ENCODE results near the gene STK11.
A peak's percentile ranks its signal among the peaks of the same experiment; 100 is the strongest.
"Not testable (repeated sequence)": the region's sequence is repeated elsewhere in the genome, so short reads cannot be mapped to it uniquely, and the experiment has no call there.

The STK11 gene

DNA sequence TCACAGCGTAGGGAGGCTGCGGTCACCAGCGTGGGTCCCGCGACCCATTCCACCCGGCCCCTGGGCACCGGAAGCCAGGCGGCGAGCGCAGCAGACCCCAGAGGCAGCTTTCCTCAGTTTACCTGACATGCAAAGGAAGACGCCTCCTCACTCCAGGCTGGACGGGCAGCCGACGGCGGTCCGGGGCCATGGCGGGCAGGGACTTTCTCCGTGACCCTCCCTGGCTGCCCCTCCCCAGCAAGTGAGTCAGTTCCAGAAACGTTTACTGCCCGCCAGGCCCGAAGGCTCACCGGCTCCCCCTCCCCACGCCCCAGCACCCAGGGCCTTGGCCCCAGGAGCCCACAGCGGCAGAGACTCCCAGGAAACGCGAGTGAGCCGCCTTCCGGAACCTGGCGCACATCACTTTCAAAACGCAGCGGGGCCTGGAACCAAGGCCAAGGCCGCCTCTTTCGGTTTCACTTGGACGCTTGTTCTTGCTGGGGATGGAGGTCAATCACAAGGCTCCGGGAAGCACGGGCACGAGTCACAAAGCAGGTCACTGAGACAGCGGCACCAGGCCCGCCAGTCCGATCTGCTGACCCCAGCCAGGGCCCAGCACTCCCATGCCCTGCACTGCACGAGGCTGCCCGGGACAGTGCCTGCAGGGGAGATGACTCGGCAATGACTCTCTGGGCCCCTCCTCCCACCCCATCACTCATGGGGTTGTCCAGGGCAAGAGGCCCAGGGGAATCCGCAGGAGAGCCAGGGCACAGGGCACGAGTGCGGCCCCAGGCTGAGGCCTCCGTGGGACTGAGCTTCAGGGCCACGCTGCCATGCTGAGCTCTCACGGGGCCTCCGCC, 36.8 kb upstream of the STK11 start:
- peak in 26 of 58 donors; percentile 11 to 59 (median 24) for DNase-seq

DNA sequence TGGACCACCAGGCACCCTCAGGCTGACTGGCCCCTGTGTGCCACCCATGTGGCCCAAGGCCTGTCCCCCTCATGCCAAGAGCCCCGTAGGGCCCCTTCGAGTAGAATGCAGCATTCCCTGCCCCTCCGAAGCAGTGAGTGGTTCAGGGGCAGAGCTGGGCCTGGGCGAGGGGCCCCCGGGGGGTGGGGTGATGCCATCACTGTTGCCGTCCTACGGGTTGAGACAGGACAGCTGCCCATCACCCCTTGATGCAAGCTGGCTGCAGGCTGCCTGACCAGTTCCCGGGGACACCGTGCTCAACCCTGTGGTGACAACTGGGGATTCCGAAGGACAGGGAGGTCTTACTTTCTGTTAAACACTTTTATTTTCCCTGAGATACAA, 36.2 kb upstream of the STK11 start:
- no peak for DNase-seq

DNA sequence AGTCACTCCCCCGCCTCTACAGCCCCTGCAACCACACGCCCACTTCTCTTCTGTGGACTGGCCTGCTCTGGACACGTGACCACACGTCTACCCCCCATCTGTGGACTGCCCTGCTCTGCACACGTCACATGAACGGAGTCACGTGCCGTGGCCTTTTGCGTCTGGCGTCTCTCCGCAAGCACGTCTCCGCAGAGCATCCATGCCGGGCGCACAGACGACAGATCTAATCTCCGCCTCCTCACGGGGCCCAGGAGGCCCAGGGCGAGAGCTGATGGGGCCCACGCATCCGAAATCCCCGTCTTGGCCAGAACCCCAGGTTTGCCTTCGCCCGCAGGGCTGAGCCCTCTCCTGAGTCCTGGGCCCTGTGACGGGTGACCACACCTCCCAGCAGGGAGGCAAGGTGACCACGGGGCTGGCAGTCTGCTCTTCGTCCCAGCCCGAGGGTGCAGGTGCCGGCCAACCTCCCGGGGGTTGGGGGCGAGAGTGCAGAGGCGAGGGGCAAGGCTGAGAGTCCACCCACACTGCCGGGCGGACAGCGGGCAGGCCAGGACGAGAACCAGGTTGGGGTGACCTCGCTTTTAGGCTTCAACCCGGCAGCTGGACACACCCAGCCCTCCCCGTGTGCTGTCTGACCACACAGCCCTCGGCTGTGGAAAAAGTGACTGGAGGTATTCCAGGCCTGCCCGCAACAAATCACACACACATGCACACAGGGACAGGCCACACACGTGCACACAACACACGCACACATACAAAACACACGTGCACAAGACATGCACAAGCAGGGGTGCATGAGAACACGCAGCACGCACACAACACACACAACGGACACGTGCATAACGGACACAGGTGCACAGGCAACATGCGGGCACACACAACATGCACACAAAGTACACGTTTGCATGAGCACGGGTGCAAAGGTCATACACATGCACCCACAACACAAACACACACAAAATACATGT, 35.4 kb upstream of the STK11 start:
- DNase-seq = peak in 44 of 58 donors; percentile 11 to 81 (median 42)

DNA sequence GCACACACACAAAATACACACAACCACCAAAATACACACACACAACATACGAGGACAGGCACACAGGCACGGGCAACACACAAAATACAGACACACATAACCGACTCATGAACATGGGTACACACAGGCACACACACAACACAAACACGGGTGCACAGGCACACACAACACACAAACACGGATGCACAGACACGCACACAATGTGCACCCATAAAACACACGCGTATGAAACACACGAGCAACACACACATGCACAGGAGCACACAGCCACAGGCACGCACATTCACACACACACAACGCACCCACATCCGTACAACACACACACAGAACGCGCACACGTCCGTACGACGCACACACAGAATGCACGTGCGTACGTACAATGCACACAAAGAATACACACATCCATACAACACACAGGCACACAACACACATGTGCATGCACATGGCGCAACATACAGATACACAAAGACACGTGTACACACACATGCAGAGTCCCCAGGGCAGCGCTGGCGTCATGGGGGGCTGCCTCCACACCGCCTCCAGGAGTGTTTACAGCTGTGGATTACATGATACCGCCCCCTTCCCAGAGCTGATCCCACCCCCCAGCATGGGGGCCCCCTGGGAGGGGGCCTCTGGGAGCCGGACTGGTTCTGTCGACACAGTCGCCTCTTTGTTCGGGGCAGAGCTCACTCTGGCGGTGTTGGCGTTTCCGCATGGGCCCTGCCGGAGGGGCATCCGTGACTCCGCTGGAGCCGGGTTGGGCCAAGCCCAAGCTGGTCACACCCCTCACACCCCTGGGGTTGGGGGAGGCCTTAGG, 34.4 kb upstream of the STK11 start:
- DNase-seq = peak in 14 of 58 donors; percentile 7 to 47 (median 22)

DNA sequence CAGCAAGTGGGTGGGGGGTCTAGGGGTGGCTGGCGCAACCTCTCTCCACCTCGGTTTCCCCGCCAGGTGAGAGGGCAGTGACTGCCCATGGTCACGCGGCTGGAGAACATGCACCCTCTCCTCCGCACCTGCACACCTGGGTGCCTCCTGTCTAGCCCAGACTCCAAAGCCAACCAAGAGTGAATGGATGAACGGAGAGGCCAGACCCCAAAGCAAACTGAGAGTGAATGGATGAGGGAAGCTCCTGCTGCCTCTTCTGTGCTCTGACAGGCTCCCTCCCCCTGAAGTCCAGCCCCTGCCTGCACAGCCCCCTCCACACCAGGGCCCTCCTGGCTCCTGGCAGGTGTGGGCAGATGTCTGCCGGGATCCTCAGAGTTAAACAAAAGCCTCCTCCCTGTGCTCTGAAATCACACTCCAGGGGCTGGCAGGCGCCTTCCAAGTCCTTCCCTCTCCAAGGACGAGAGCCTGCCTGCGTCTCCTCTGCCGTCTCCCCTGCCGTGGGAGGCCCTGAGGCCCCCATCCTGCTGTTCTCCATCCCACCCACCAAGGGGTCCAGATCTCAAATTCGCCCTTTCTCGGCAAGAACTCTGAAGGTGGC, 33.7 kb upstream of the STK11 start:
- peak in 3 of 58 donors; percentile 18 to 19 (median 19) for DNase-seq

DNA sequence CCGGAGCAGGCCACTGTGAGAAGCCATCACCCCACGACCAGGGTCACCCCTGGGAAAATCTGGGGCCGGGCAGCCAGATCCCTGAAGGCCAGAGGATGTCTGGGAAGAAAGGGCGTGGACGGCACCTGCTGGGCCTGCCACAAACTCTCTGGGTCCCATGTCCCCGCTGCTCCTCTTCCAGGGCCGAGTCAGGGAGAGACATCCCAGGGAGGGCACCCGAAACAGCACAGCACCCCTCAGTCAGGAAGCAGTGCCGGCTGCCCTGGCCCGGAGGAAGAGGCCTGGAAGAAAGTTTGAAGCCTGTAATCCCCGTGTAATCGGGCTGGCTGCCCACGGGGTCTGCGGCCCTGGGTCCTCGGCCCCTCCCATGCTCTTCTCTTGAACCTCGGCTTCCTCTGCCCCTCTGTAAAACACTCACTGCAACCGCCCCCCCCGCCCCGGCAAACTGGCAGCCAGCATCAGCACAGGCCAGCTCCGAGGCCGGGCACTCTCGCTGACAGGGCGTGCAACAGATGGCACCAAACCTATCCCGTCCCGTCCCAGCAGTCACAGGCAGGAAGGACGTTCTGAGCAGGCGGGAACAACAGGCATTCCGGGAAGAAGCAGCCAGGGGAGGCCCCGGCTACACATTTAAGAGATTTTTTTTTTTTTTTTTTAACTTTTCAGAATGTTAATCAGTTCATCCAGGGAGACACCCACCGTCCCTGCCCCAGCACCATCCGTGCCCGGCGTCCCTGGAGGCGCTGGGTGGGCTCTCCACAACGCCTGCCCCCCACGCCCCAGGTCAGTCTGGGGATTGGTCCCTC, 33.0 kb upstream of the STK11 start:
- DNase-seq = peak in 26 of 58 donors; percentile 9 to 60 (median 23)

DNA sequence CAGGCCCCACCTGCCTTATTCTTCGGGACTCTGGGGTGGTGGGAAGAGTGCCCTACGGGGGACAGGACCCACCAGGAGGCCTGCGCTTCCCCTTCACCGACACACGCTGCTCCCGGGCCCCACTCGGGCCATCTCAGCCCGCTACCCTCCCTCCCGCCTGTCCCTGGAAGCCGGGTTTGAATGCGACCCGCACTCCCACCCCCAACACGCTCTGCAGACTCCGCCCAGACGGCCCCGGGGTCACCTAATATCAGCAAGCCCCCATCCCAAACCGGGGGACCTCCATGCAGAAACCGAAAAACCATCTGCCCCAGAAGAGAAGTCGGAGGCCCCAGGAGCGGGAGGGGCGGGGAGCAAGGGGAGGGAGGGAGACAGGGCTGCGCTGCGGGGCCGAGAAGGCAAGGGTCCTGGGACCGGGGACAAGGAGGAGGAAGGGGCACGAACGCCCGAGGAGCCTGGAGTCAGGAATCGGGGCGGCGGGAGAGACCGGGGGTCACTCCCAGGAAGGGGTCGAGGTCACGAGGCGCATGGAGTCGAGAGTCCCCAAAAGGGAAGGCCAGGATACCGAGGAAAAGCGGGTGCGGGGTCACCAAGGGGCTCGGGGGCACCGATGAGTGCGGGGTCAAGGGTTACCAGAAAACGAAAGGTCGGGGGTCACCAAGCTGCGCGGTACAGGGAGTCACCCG, 32.3 kb upstream of the STK11 start:
- no peak for DNase-seq

DNA sequence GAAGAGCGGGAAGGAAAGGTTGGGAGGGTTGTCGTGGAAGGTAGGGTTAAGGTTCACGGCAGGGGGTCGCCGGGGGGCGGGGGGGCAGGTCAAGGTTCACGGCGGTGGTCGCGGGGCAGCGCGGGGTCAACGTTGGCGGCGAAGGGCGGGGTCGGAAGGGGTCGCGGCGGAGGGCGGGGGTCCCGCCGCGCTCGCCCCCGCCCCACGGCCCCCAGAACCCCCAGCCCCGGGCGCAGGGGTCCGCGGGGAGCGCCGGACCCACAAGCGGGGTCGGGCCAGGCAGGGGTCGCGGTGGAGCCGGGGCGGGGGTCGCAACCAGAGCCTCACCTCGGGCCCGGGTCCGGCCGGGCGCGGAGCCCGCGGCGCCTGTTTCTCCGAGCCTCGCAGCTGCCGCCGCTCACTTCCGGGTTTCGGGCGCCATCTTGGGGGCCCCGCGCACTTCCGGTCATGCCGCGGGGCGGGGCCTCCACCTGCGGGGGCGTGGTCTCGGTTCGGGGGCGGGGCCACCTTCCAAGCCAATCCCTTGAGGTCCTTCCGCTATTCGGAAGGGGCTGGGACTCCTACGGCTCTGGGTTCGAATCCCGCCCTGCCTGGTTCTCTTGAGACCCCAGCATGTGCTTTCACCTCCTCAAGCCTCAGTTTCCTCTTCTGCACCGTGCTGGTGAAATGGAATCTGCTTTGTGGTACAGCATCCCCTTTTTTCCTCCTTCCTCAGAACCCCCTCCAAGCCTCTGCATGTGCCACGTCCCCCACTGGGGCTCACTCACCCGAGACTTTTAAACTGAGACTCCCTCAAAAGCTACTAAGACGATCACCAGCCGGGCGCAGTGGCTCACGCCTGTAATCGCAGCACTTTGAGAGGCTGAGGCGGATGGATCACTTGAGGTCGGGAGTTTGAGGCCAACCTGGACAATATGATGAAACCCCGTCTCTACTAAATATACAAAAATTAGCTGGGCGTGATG, 31.5 kb upstream of the STK11 start, which contains the start of gene SBNO2:
Gene SBNO2 (minus strand): TSS at position 424 of the 965 bp plus-strand sequence. CDS start 19,992 bp downstream, outside the sequence.
- peak in 55 of 58 donors; percentile 15 to 90 (median 67) for DNase-seq

DNA sequence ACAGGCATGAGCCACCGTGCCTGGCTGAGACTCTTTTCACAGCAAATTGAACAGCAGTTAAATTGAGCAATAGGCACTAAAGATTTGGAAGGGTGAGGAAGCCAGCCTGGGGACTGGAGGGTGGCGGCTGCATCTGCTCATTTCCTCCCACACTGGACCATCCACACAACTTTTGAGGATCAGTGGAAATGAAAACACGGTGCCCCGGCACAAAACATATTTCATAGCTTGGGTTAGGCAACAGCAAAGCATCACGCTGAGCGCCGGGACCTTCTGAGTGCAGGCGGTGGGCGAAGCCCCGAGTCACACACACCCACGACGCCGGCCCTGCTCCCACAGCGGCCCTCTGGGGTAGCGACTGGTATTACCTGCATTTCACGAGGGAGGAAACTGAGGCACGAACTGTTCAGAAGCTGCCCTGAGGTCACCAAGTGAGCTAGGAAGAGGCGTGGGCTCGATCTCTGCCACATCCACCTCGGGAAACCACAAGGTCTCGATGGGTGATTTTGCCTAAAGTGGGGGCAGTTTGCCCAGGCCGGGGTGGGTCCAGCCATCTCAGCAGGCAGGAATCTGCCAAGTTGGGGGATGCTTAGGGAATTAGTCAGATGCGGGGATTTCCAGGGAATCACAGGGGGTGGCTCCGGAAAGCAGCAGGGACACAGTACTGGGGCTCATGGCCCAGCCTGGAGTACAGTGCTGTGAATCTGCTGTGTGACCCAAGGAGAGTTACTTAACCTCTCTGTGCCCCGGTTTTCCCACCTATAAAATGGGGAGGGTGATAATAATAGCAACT, 28.1 kb upstream of the STK11 start:
- DNase-seq = no peak

DNA sequence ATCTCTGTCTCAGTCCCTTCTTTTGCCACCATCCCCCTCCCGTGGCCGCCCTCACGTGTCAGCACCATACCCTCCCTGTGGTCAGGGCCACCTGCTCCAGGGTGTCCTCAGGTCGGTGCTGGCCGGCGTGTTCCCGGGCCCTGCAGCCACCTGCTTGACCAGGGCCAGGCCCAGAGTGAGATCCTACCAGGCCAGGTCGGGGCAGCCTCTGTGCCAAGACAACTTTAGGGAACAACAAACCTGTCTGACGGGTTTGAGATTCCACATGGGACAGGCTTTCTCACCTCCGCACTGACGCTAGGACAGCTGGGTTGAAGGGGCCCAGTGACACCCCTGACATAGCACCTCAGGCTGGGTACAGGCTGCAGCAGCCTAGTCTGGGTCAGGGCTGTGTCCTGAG, 24.0 kb upstream of the STK11 start:
- no peak for DNase-seq

DNA sequence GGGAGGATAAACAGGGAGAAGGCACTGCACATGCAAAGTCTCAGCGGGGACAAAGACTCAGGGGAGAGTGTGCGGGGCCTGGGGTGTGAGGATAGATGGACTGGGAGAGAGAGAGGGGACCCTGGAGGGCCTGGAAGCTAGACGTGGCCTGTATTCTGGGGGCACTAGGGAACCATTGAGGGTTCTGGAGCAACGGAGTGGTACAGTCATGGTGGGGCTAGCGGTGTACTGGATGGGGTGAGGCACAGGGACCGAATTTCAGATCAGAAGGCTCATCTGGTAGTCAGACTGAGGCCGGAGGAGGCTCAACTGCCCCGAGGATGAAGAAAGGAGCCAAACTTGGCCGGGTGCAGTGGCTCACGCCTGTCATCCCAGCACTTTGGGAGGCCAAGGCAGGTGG, 23.5 kb upstream of the STK11 start:
- no peak for DNase-seq

DNA sequence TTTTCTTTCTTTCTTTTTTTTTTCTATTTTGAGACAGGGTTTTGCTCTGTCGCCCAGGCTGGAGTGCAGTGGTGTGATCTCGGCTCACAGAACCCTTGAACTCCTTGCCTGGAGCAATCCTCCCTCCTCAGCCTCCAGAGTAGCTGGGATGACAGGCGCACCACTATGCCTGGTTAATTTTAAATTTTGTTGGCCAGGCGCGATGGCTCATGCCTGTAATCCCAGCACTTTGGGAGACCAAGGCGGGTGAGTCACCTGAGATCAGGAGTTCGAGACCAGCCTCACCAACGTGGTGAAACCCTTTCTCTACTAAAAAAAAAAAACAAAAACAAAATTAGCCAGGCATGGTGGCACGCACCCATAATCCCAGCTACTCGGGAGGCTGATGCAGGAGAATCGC, 22.9 kb upstream of the STK11 start:
- DNase-seq = no peak

DNA sequence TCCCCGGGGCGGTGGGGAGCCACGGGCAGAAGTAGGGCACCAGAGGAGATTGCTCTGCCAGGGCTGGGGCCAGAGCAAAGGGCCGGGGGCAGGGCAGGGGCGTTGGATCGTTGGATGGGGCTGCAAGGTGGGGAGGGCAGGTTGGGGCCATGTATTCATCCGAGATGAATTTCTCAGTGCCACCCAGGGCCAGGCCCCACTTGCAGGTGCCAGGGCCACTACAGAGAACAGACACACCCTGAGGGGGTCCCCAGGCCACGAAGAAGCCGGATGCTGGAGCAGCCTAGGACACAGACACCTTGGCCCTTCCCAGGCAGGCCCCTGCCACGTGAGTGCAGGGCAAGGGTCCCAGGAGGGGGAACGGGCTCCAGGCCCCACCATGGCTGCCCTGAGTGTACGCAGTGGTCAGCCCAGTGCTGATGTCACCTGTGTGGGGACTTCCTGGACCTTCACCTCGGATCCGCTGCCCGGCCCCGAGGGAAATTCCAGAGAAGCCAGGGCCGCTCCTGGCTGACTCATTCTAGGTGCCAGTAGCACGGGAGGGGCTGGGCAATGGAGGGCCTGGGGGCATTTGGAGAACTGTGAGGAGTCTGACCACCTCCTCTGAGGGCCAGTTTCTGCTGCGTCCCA, 21.9 kb upstream of the STK11 start:
- no peak for DNase-seq

DNA sequence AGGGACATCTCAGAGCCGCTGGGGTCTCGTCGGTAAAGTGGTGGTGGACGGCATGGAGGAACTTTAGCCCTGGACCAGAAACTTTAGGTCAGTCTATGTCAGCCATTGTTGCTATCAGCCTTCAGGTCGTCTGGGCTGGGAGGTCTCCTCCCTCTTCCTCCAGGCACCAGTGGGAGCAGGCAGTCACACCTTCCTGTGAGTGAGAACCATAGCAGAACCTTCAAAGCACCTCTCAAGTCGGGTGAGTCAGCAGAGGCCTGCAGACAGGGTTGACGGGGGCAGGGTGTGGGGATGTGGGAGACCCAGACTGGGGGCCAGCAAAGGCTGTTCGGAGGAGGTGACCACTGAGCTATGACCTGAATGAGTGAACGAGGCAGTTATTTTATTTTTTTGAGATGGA, 16.2 kb upstream of the STK11 start:
- no peak for DNase-seq

DNA sequence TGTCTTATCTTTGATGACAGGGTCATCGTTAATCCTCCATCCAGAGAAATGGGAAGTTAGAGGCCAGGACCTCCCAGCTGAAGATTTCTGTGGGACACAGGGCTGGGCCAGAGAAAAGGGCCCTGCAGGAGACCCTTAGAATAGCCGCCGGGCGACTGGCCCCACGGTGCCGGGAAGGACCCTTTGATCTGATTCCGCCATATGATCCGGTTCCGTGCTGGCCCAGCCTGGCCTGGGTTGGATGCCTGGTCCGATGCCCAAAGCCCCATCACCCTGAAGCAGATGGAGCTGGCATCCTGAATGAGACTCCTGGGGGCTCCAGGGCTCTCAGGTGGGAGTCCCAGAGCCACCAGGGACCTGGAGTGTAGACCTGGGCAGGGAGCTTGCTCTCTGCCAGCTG, 6.0 kb upstream of the STK11 start:
- DNase-seq = no peak

DNA sequence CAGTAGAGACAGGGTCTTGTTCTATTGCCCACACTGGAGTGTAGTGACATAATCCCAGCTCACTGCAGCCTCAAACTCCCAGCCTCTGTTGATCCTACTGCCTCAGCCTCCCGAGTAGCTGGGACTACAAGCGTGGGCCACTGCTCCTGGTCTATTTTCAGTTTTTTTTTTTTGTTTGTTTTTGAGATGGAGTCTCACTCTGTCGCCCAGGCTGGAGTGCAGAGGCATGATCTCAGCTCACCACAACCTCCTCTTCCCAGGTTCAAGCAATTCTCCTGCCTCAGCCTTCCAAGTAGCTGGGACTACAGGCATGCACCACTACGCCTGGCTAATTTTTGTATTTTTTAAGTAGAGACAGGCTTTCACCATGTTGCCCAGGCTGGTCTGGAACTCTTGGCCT, 5.0 kb upstream of the STK11 start:
- DNase-seq = not testable (repeated sequence)

Data from anterior cingulate cortex (tissue), 58 donors.